HG03175 (cell line): ENCODE results near the gene PLEKHH2.
"Not testable (repeated sequence)": the region's sequence is repeated elsewhere in the genome, so short reads cannot be mapped to it uniquely, and the experiment has no call there.

ENCODE experiments used
- ATAC-seq: cut with Tn5 transposase; IDR thresholded peaks from one replicate; pipeline ENCODE4 v1.9.1; 2021; ENCODE audit warnings: mild to moderate bottlenecking, moderate library complexity; ENCODE audit not compliant: unreplicated experiment

Gene PLEKHH2

DNA sequence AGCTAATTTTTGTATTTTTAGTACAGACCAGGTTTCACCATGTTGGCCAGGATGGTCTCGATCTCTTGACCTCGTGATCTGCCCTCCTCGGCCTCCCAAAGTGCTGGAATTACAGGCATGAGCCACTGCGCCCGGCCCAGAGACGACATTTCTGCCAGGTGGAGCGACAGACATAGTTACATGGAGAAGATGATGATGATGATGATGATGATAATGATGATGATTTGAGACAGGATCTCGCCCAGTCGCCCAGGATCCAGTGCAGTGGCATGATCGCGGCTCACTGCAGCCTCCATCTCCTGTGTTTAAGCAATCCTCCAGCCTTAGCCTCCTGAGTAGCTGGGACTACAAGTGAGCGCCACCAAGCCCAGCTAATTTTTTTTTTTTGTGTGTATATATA, 907 bp upstream of the PLEKHH2 start:
- not testable (repeated sequence) for ATAC-seq

DNA sequence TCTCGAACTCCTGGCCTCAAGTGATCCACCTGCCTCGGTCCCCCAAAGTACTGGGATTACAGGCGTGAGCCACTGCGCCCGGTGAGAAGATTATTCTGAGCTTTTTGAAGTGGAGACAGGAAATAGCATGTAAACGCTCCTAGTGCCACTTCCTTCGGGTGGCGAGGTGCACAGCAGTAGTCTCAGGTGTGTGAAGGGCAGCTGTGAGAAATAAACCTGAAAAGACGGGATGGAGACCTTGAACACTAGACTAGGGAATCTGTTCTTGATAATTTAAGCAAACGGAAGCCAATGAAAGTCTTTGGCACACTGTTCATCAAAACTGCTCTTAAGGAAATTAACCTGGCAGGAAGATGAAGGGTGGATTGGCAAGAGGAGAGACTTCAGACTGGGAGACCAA, 439 bp upstream of the PLEKHH2 start:
- peak; percentile 17 for ATAC-seq

DNA sequence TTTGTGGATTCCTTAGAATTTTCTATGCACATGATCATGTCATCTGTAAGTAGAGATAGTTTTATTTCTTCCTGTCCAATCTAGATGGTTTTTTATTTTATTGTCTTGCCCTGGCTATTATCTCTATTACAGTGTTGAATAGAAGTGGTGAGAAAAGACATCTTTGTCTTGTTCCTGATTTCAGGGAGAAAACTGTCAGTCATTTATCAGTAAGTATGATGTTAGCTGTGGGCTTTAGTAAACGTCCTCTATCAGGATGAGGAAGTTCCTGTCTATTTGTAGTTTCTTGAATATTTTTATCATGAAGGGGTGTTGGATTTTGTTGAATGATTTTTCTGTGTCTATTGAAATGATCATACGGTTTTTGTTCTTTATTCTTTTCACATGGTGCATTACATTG, 5.3 kb downstream of the PLEKHH2 start:
- no peak for ATAC-seq

DNA sequence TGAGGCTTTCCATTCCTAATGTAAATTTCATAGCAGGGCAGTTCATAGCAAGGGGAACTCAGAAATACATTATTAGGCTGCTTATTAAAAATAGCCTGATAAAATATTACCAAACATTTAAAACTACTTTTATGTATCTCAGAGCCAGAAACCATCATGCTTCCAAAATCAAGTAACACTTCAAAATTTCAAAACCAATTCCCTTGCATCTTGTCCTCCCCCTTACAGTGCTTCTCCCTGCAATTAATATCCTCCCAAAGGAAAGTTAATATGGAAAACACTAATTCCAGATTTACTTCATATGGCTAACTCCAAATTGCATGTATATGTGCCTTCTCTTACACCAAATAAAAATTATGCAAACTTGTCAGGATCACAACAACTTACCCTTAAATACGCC, 6.6 kb downstream of the PLEKHH2 start:
- no peak for ATAC-seq

DNA sequence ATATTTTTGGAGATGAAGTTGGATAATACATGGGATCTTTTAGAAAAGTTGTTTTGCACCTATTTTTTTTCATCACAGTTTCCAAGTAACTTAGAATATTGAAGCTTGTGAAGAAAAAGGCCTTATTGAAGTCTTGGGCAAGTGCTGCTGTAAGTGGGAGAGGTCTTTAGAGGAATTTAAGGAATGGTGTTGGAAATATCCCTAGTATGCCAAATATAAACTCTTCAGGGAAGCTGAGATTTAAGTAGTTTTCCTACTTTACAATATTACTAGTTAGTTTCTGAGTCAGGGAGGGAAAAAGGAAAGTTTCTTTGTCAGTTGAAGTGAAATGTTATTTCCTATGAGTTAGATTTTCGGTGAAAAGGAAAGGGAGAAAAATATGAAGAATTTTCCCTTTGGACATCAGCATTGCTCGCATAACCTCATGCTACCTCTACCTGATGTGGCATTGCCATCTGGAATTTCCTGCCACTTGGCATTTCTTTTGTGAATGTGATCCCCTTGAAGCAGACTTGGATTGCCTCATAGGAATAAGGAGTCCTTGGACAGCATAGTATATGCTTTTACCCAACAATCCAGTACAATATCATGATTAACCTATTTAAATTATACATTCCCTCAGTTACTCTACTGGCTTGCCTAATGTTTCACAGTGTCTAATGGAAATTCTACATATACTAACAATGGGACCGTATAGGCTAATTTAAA, 12.1 kb downstream of the PLEKHH2 start:
- no peak for ATAC-seq

DNA sequence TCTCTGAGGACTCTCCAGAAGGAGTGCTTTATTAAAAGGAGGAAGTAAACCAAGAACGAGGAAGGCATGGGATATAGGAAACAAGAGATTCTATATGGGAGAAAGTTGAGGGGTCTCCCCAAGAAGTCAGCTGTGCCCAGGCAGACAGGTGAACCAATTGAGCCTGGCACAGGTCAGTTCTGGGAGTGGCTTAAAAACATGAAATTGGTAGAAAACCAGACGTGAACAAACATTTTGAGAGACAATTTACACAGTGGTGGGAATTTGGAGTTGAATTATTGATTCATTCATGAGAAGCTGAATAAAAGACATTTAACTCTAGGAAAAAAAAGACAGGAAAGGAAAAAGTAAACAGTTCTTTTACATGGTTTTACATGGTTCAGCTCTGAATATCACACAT, 16.4 kb downstream of the PLEKHH2 start:
- no peak for ATAC-seq

DNA sequence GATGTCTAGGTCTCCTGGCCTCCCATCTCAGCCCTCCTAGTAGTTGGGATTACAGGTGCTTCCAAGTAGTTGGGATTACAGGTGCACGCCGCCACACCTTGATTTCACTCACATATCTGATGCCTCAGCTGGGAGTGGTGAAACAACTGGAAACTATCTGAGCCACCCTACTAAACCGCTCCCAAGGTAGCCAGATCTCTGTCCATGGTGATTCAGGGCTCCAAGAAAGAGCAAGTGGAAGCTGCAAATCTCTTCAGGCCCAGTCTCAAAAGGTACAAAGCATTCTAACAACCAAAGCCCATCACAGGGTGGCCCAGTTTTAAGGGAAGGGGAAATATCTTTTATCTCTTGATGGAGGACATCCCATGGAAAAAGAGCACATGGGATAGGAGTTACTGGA, 20.2 kb downstream of the PLEKHH2 start:
- ATAC-seq: no peak

DNA sequence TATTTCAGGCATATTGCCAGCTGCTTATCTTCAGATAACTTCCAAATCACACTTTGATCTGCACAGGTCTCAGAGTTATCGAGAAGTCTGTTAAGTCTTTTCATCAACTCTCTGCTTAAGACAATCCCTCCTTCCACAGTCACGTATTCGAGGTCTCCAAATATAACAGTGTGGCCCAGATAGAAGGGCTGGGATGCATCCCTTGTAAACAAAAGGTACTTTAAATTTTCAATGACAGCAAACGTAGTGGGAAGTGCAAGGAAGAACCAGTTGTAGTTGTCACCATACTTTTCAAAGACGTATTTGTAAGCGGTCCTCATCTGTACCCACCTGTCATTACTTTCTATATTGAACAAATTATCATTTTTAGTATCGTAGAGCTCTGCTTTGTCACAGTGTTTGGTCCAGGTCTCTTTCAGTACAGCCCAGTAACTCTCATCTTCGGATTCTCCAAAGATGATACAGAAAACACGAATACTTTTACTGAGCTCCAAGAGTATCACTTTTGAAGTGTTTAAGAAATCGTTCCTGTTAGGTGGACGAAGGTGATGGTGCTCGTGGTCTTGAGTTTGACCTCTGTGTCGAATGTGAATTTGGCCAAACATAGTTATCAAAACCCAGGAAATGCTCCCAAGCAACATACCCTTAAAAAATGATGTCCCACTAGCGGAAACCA, 38.7 kb downstream of the PLEKHH2 start:
- ATAC-seq: no peak

DNA sequence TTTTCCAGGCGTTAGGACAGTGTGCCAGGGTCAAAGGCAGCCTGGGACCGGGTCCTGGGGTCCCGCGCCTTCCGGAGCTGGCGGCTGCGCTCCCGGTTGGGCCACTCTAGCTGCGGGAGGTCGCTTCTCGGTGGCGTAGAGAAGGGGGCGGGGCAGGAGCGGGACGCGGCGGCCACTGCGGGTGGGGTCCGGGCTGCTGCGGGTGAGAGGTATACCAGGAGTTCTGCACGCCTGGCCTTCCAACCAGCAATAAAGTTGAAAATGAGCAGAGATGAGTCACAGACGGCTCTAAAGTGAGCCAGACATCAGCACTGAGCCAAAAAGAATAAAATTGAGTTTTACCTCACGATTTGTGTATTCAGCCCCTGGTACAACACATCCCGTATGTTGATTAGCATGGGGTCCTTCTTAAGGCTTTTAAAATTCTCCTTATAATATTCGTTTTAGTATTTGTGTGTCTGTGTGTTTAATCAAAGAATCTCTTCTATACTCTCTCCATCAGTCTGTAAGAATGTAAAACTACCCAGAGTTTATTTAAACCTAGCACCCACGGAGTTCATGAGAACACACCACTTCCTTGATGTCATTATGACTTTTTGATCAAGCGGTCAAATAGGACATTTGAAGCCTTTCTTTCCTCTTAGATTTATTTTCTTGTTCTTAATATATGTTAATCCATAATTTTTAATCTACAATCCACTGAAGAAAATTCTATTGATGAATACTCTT, 39.4 kb downstream of the PLEKHH2 start, which contains the start of gene C1GALT1C1L:
C1GALT1C1L (minus strand) TSS at position 108 of the 729 bp plus-strand sequence; CDS start at position 1, 107 bp downstream.
- no peak for ATAC-seq

DNA sequence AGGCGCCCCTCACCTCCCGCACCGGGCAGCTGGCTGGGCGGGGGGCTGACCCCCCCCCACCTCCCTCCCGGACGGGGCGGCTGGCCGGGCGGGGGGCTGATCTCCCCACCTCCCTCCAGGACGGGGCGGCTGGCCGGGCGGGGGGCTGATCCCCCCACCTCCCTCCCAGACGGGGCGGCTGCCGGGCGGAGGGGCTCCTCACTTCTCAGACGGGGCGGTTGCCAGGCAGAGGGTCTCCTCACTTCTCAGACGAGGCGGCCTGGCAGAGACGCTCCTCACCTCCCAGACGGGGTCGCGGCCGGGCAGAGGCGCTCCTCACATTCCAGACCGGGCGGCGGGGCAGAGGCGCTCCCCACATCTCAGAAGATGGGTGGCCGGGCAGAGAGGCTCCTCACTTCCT, 40.7 kb downstream of the PLEKHH2 start:
- ATAC-seq: not testable (repeated sequence)

DNA sequence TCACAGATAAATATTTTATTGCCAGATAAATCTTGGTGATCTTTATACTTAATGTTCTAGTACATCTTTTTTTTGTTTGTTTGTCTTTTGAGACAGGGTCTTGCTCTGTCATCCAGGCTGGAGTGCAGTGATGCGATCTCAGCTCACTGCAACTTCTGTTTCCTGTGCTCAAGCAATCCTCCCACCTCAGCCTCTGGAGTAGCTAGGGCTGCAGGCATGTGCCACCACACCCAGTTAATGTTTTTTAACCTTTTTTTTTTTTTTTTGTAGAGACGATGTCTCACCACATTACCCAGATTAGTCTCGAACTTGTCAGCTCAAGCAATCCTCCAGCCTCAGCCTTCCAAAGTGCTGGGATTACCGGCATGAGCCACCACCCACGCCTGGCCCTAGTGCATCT, 48.3 kb downstream of the PLEKHH2 start:
- no peak for ATAC-seq

DNA sequence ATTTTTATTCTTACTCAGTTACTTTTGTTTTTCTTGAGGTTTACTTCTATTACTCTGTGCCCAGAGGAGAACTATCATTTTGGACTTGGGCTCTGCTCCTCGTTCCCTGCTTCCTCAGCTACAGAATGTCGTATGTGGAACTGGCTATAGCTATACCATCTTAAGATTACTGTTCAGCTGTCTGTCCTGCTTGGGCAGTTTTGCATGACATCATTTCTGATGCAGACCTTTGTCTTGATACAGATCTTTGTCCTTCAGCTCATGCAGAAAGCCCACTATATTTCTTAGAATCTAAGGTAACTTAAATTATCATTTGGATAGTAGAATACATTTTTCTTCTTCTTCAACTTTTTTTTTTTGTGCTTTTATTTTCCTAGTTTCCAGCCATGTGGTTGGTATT, 52.9 kb downstream of the PLEKHH2 start:
- ATAC-seq: no peak

DNA sequence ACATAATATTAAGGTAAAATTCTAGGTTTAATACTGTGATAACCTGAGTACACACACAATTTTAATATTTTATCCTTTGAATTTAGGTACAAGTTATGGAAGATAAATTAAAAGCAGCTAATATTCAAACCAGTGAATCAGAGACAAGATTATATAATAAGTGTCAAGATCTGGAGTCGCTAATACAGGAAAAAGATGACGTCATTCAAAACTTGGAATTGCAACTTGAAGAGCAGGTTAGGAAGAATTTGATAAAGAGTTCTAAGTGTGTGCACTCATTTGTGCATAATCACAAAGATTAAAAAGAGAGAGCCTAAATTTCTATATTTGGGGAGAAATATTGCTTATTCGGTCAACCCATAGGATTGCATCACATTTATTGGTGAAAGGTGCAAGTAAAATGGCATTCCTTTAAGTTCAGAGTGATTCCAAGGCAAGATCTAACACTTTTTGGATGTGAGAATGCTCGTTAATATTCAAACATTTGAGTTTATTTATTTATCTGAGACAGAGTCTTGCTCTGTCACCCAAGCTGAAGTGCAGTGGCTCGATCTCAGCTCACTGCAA, 55.5 kb downstream of the PLEKHH2 start:
- ATAC-seq: no peak

DNA sequence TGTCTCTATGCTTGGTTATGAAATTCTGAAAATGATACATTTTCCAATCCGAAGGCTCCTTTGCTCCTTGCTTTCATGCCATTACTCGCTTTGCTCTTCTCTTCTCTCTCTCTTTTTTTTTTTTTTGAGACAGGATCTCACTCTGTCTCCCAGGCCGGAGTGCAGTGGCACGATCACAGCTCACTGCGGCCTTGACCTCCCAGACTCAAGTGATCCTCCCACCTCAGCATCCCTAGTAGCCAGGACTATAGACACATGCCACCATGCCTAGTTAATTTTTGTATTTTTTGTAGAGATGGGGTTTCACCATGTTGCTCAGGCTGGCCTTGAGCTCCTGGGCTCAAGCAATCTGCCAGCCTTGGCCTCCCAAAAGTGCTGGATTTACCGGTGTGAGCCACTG, 61.1 kb downstream of the PLEKHH2 start:
- not testable (repeated sequence) for ATAC-seq

DNA sequence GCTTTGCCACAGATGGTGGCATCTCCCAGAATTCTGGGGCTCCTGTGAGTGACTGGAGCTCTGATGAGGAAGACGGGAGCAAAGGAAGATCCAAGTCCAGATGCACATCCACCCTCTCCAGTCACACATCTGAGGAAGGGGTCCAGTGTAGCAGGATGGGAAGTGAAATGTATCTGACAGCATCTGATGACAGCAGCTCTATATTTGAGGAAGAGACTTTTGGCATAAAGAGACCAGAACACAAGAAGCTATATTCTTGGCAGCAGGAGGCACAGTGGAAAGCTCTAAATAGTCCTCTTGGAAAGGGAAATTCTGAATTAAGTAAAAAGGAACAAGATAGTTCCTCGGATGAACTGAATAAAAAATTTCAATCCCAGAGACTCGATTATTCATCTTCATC, 62.7 kb downstream of the PLEKHH2 start:
- no peak for ATAC-seq

DNA sequence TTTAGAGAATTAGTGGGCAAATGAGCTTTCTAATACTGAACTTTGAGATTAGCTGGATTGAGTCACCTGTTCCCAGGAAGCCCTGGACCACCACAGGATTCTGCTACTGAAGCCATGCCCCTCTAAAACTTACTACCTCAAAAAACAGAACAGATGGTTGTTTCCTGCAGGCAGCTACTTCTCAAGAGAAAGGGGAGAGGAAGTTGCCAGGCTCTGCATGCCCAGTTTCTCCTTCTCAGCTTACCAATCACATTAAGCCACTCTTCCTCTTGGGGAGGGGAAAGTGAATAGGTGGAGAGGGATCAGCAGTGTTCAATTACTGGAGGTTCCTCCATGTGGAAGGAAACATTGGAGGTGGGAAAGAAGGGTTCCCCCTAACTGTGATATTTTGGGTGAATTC, 64.1 kb downstream of the PLEKHH2 start:
- no peak for ATAC-seq

DNA sequence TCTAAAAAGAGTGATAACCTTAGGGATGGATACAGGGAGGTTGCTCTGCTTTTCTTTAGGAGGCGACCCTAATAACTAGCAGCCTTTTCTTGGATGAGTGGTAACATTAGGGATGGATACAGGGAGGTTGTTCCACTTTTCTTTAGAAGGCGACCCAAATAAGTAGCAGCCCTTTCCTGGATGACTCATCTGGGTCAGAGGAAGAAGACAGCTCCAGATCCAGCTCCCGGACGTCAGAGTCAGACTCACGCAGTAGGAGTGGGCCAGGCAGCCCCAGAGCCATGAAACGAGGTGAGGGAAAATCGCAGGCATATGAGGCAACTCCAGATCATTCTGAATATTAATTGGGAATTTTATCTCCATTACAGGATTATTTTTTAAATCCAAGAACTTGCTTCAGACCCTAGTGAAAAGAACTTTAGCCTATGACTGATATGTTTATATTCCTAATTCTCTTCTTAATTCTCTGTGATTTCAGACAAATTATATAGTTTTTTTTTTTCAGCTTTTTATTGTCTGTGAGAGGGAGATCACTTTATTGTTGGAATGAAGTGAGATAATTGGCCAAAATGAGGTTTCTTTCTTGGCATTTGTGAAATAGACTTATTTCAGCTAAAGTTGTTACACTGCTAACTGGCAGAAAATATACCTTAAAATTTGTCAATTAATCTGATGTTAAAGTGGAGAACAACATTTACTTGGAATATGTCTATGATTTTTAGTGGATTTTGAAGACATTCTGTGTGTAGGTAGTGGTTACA, 70.4 kb downstream of the PLEKHH2 start:
- no peak for ATAC-seq

DNA sequence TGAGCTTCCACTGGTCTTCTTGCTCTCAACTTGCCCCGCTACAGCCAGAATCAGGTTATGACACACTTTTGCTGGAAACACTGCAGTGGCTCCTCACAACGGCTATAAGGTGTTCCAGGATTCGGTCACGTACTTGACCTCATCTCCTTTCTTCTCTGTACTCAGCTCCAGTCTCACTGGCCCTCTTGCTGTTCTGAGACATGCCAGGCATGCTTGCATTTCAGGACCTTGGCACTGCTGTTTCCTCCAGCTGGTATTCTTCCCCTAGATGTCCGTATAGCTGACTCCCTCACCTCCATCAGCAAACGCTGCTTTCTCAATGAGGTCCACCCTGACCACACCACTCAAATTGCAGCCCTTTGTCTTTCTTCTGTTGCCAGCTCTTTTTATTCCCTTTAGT, 71.1 kb downstream of the PLEKHH2 start:
- no peak for ATAC-seq

DNA sequence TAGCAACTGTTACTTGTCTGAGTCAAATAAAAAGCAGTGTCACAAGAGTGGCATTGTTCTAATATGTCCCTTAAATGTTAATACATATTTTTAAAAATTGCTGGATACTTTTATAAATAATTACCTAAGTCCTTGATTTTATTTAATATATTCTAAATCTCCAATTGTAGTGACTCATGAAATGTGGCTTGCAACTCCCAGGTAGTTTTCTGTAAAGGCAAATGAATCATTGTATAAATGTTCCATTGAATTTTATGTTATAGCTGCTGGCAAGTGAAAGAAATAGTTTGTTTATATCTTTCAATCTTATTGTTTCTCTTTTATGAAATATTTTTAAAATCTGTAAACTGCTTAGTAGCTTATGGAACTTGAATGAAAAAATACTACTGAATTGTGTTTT, 71.8 kb downstream of the PLEKHH2 start:
- ATAC-seq: no peak

DNA sequence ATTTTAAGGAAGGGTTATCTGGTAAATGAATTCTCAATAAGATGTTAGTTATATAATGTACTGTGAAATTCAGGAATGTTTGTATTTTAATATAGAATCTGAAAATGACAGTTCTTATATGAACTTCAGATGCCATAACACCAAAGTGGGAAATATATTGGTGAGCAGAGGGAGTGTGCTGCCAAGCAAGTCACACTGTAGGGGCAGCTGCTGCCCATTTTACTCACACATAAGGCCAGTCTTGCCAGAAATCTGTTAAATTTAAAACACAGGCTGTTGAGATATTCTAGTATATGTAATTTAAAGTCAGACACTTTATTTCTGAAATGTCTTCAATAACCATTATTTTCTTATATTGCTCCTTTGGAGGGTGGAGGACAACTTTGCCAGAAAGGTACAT, 73.8 kb downstream of the PLEKHH2 start:
- no peak for ATAC-seq

DNA sequence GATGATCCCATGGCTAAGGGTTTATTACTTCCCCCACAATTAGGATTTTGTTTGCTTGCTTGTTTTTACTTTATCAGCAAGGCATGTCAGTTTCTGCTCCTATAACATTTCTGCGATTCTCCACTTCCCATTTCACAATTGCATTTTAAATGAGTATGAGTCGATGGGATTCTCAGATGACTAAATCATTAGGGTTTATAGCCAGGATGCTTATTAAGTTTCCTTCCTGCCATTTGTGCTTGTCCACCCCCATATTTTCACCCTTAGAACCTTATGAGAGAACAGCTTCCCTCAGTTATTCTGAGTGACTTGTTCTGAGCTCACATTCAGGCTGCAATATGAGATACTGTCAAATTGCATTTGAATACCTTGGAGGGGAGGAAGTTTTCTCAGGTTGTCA, 77.1 kb downstream of the PLEKHH2 start:
- no peak for ATAC-seq
